ENCODE data around the gene ACTN1.

ACTN1 gene

GRCh38 chr14:68888883-68889282 is 90.2 kb downstream of the ACTN1 start:
- DNase-seq (ENCODE audit: low read depth), result no peak

GRCh38 chr14:68888025-68888850 is 90.9 kb downstream of the ACTN1 start:
- DNase-seq (ENCODE audit: low read depth), result peak; percentile 56

GRCh38 chr14:68886109-68886434 is 93.0 kb downstream of the ACTN1 start:
- no peak for DNase-seq (ENCODE audit: low read depth)

GRCh38 chr14:68885226-68886108 is 93.6 kb downstream of the ACTN1 start:
- no peak for DNase-seq (ENCODE audit: low read depth)

GRCh38 chr14:68884031-68885030 is 94.8 kb downstream of the ACTN1 start:
- DNase-seq (ENCODE audit: low read depth), result peak; percentile 79

GRCh38 chr14:68882235-68882634 is 96.9 kb downstream of the ACTN1 start:
- DNase-seq (ENCODE audit: low read depth), result no peak

GRCh38 chr14:68881396-68881795 is 97.7 kb downstream of the ACTN1 start:
- no peak for DNase-seq (ENCODE audit: low read depth)

GRCh38 chr14:68880581-68881105 is 98.5 kb downstream of the ACTN1 start:
- DNase-seq (ENCODE audit: low read depth), result no peak

- no peak for DNase-seq (ENCODE audit: low read depth)
Observed at GRCh38 chr14:68879841-68880575, 99.1 kb downstream of the ACTN1 start.

GRCh38 chr14:68879321-68879781 is 99.8 kb downstream of the ACTN1 start:
- DNase-seq (ENCODE audit: low read depth), result no peak

- no peak for DNase-seq (ENCODE audit: low read depth)
Observed at GRCh38 chr14:68878908-68879307, 100.2 kb downstream of the ACTN1 start.

GRCh38 chr14:68877993-68878575 is 101.0 kb downstream of the ACTN1 start:
- no peak for DNase-seq (ENCODE audit: low read depth)

- DNase-seq (ENCODE audit: low read depth), result no peak
Observed at GRCh38 chr14:68876976-68877375, 102.1 kb downstream of the ACTN1 start.

- no peak for DNase-seq (ENCODE audit: low read depth)
Observed at GRCh38 chr14:68874746-68875155, 104.4 kb downstream of the ACTN1 start.

GRCh38 chr14:68873376-68873775 is 105.7 kb downstream of the ACTN1 start:
- no peak for DNase-seq (ENCODE audit: low read depth)

GRCh38 chr14:68871392-68871791 is 107.7 kb downstream of the ACTN1 start:
- DNase-seq (ENCODE audit: low read depth), result no peak

GRCh38 chr14:68866991-68867533 is 112.0 kb downstream of the ACTN1 start:
- no peak for DNase-seq (ENCODE audit: low read depth)

- DNase-seq (ENCODE audit: low read depth), result no peak
Observed at GRCh38 chr14:68865542-68865941, 113.6 kb downstream of the ACTN1 start.

- no peak for DNase-seq (ENCODE audit: low read depth)
Observed at GRCh38 chr14:68864361-68864750, 114.7 kb downstream of the ACTN1 start.
